ENCODE results near the gene FBXO36. TPM values are rescaled to one million over a fixed set of nuclear protein-coding genes. Genes with fewer than 3 reads are reported as not detected.
A peak's percentile ranks its signal among the peaks of the same experiment; 100 is the strongest.

FBXO36 gene
- total RNA-seq, 1 donor from 2014 or later, result 3.4 TPM

GRCh38 chr2:230000118-230000841, 78.0 kb downstream of the FBXO36 start:
- Mint-ChIP-seq H3K36me3 (ENCODE audit: unreplicated experiment) (no peaks in the 10 kb centered on the region), H3K27ac (ENCODE audit: unreplicated experiment) (no peak overlapping the region), H3K27me3 (ENCODE audit: unreplicated experiment) (no peaks in the 10 kb centered on the region), H3K9me3 (ENCODE audit: unreplicated experiment) (no peaks in the 10 kb centered on the region), H3K4me3 (ENCODE audit: unreplicated experiment) (no peak overlapping the region), H3K4me1 (ENCODE audit: low read depth, unreplicated experiment) (no peaks in the 10 kb centered on the region)
- TF ChIP-seq CTCF (IDR thresholded peaks at IDR 0.05; ENCODE audit: partially characterized antibody, unreplicated experiment), result no peak
- DNase-seq, result no peak

- Mint-ChIP-seq H3K36me3 (ENCODE audit: unreplicated experiment) (no peaks in the 10 kb centered on the region), H3K27me3 (ENCODE audit: unreplicated experiment) (peaks cover 3% of the 10 kb centered on the region), H3K4me3 (ENCODE audit: unreplicated experiment) (no peak overlapping the region), H3K9me3 (ENCODE audit: unreplicated experiment) (no peaks in the 10 kb centered on the region), H3K4me1 (ENCODE audit: low read depth, unreplicated experiment) (no peaks in the 10 kb centered on the region), H3K27ac (ENCODE audit: unreplicated experiment) (no peak overlapping the region)
- peak; percentile 87 for DNase-seq
- TF ChIP-seq CTCF (IDR thresholded peaks at IDR 0.05; ENCODE audit: partially characterized antibody, unreplicated experiment), result peak; percentile 87
These were observed 85.8 kb downstream of the FBXO36 start for GRCh38 chr2:230007931-230008707.

- Mint-ChIP-seq H3K36me3 (ENCODE audit: unreplicated experiment) (no peaks in the 10 kb centered on the region), H3K27ac (ENCODE audit: unreplicated experiment) (no peak overlapping the region), H3K9me3 (ENCODE audit: unreplicated experiment) (no peaks in the 10 kb centered on the region), H3K27me3 (ENCODE audit: unreplicated experiment) (peaks cover 3% of the 10 kb centered on the region), H3K4me1 (ENCODE audit: low read depth, unreplicated experiment) (no peaks in the 10 kb centered on the region), H3K4me3 (ENCODE audit: unreplicated experiment) (no peak overlapping the region)
- TF ChIP-seq CTCF (IDR thresholded peaks at IDR 0.05; ENCODE audit: partially characterized antibody, unreplicated experiment), result no peak
- no peak for DNase-seq
These were observed 86.4 kb downstream of the FBXO36 start for GRCh38 chr2:230008708-230009066.

GRCh38 chr2:230010501-230010900, 88.2 kb downstream of the FBXO36 start:
- Mint-ChIP-seq H3K4me1 (ENCODE audit: low read depth, unreplicated experiment) (no peaks in the 10 kb centered on the region), H3K9me3 (ENCODE audit: unreplicated experiment) (no peaks in the 10 kb centered on the region), H3K4me3 (ENCODE audit: unreplicated experiment) (no peak overlapping the region), H3K27me3 (ENCODE audit: unreplicated experiment) (peaks cover 3% of the 10 kb centered on the region), H3K27ac (ENCODE audit: unreplicated experiment) (no peak overlapping the region), H3K36me3 (ENCODE audit: unreplicated experiment) (no peaks in the 10 kb centered on the region)
- TF ChIP-seq CTCF (IDR thresholded peaks at IDR 0.05; ENCODE audit: partially characterized antibody, unreplicated experiment), result no peak
- DNase-seq, result no peak

- Mint-ChIP-seq H3K36me3 (ENCODE audit: unreplicated experiment) (peaks cover 5% of the 10 kb centered on the region), H3K27ac (ENCODE audit: unreplicated experiment) (no peak overlapping the region), H3K4me1 (ENCODE audit: low read depth, unreplicated experiment) (no peaks in the 10 kb centered on the region), H3K4me3 (ENCODE audit: unreplicated experiment) (no peak overlapping the region), H3K27me3 (ENCODE audit: unreplicated experiment) (peaks cover 3% of the 10 kb centered on the region), H3K9me3 (ENCODE audit: unreplicated experiment) (no peaks in the 10 kb centered on the region)
- TF ChIP-seq CTCF (IDR thresholded peaks at IDR 0.05; ENCODE audit: partially characterized antibody, unreplicated experiment), result no peak
- no peak for DNase-seq
These were observed 89.3 kb downstream of the FBXO36 start for GRCh38 chr2:230011617-230012016.

Measured in glutamatergic neuron (in vitro differentiated cells).